K562 (cell line): ENCODE measurements around the gene PHACTR3. TPM values are rescaled to one million over a fixed set of nuclear protein-coding genes. Genes with fewer than 3 reads are reported as not detected.

Source experiments
- ATAC-seq: fragments of 200-7000 bp; cut with Tn5 transposase; 3 replicates; pipeline ENCODE4 v1.9.1; 2020; ENCODE audit warnings: moderate library complexity
- BruUV-seq: library from RNA; stranded (reverse); fragments of 400-500 nt; replicated peaks from 2 replicates; lab custom pipeline; 2021; lab: Mats Ljungman, UMichigan
- CTCF ChIA-PET: fragments of 300-600 bp; formaldehyde crosslinking; extraction: SDS; loops from one replicate; lab custom pipeline; 2021; ENCODE audit warnings: low intra/inter-chr PET ratio; lab: Yijun Ruan, JAX
- POLR2A ChIA-PET: fragments of 300-600, 350-650 bp; sonication (Branson Sonifier 250); formaldehyde crosslinking; extraction: SDS; loops from one replicate; lab custom pipeline; 2021; ENCODE audit warnings: antibody characterized with exemption, inconsistent platforms; lab: Yijun Ruan, JAX
- DNase-seq, 4 experiments: peaks; one replicate each; pipeline versions ENCODE4 v3.0.0 to v3.0.0-alpha.2; 2011 to 2018; ENCODE audit warnings: low spot score in 3 of 4, mixed read lengths in 3 of 4; ENCODE audit errors: extremely low read depth in 1 of 4
- FAIRE-seq: peaks from 2 replicates; lab custom pipeline; 2011; peaks lifted over from hg19 to GRCh38; lab: Jason Lieb, UNC
- H2AFZ ChIP-seq: 2 replicates; pipeline ENCODE4 v1.6.0; 2011; ENCODE audit warnings: low read depth, low read length, control low read depth, inconsistent platforms
- H3K27ac ChIP-seq: fragments of 200-600 bp; 3 replicates; pipeline ENCODE4 v1.8.0; 2011; ENCODE audit warnings: low read depth, mild to moderate bottlenecking, control low read depth, inconsistent platforms, low read length, moderate library complexity, mixed read lengths; ENCODE audit errors: extremely low read depth
- H3K27me3 ChIP-seq, 2 experiments: fragments of 300-600 bp in 1 of 2; 2 replicates in 1 of 2; 3 replicates in 1 of 2; pipeline versions ENCODE4 v1.6.0 to v1.8.0; 2011; ENCODE audit warnings: inconsistent platforms in 2 of 2, low read length in 2 of 2, mild to moderate bottlenecking in 1 of 2, mixed read lengths in 1 of 2, moderate library complexity in 1 of 2; ENCODE audit not compliant: control insufficient read depth in 2 of 2, insufficient read depth in 2 of 2
- H3K36me3 ChIP-seq: fragments of 300-600 bp; 3 replicates; pipeline ENCODE4 v1.8.0; 2011; ENCODE audit warnings: mild to moderate bottlenecking, low read length, inconsistent platforms; ENCODE audit not compliant: control insufficient read depth, insufficient read depth
- H3K4me1 ChIP-seq, 2 experiments: fragments of 200-600 bp in 1 of 2; replicated peaks in 1 of 2; 2 replicates in 1 of 2; 3 replicates in 1 of 2; pipeline versions ENCODE4 v1.5.1 to v1.8.0; 2011; ENCODE audit warnings: inconsistent platforms in 2 of 2, low read length in 2 of 2, mild to moderate bottlenecking in 1 of 2, mixed read lengths in 1 of 2, moderate library complexity in 1 of 2; ENCODE audit not compliant: control insufficient read depth in 2 of 2, insufficient read depth in 2 of 2
- H3K4me2 ChIP-seq: 2 replicates; pipeline ENCODE4 v1.6.1; 2011; ENCODE audit warnings: low read length, control low read depth, inconsistent platforms, mixed read lengths; ENCODE audit not compliant: insufficient read depth
- H3K4me3 ChIP-seq: fragments of 200-600 bp; sonication (generic), shearing (Covaris generic); 2 replicates; pipeline ENCODE4 v1.5.1; 2016; ENCODE audit warnings: control low read depth, inconsistent platforms
- H3K79me2 ChIP-seq: fragments of 200-600 bp; 3 replicates; pipeline ENCODE4 v1.8.0; 2011; ENCODE audit warnings: low read length, inconsistent platforms; ENCODE audit not compliant: control insufficient read depth, insufficient read depth
- H3K9ac ChIP-seq, 2 experiments: 2 replicates each; pipeline versions ENCODE4 v1.6.0 to v1.6.1; 2011; ENCODE audit warnings: low read depth in 2 of 2, low read length in 2 of 2, control low read depth in 1 of 2, inconsistent platforms in 1 of 2, mild to moderate bottlenecking in 1 of 2, mixed read lengths in 1 of 2; ENCODE audit not compliant: insufficient read depth in 1 of 2
- H3K9me1 ChIP-seq: one replicate; pipeline ENCODE4 v1.6.0; 2011; ENCODE audit warnings: inconsistent platforms, mild to moderate bottlenecking, low read length, moderate library complexity; ENCODE audit not compliant: control insufficient read depth, insufficient read depth
- H3K9me3 ChIP-seq: replicated peaks from 2 replicates; pipeline ENCODE4 v1.5.1; 2011; ENCODE audit warnings: low read depth, low read length, inconsistent platforms; ENCODE audit not compliant: control insufficient read depth, insufficient read depth
- H4K20me1 ChIP-seq: replicated peaks from 2 replicates; pipeline ENCODE4 v1.6.1; 2011; ENCODE audit warnings: low read length, inconsistent platforms, mixed read lengths; ENCODE audit not compliant: control insufficient read depth, insufficient read depth
- CBX1 ChIP-seq: sonication (generic); IDR thresholded peaks from 2 replicates; pipeline ENCODE4 v1.6.1; 2016; ENCODE audit warnings: antibody characterized with exemption, low read depth, mild to moderate bottlenecking
- ETV6 ChIP-seq, 3 experiments: fragments of 150-350 bp in 1 of 3; sonication (generic) in 1 of 3; formaldehyde crosslinking in 1 of 3; IDR thresholded peaks; 2 replicates each; pipeline versions ENCODE4 v1.6.1 to v1.8.0; 2014 to 2022; ENCODE audit warnings: borderline replicate concordance in 2 of 3, low read depth in 2 of 3, antibody characterized with exemption in 1 of 3, low read length in 1 of 3, mild to moderate bottlenecking in 1 of 3, missing genetic modification reagents in 1 of 3
- GABPA ChIP-seq: fragments of 200-800 bp; sonication (Bioruptor generic); conservative IDR thresholded peaks from 2 replicates; pipeline ENCODE4 v1.6.1; 2016; ENCODE audit warnings: low read depth, missing genetic modification characterization, missing compliant biosample characterization
- HDAC1 ChIP-seq, 2 experiments: fragments of 450-650 bp; IDR thresholded peaks; 2 replicates each; pipeline ENCODE4 v1.6.1; 2016 to 2017; ENCODE audit warnings: inconsistent platforms in 1 of 2, mild to moderate bottlenecking in 1 of 2, moderate library complexity in 1 of 2
- KLF1 ChIP-seq: fragments of 450-650 bp; IDR thresholded peaks from 2 replicates; pipeline ENCODE4 v1.6.1; 2016; ENCODE audit warnings: missing genetic modification characterization, missing compliant biosample characterization
- MBD2 ChIP-seq: sonication (generic); IDR thresholded peaks from 2 replicates; pipeline ENCODE4 v1.6.1; 2016; ENCODE audit warnings: low read depth, borderline replicate concordance
- NCOA1 ChIP-seq: fragments of 450-650 bp; IDR thresholded peaks from 2 replicates; pipeline ENCODE4 v1.6.1; 2016; ENCODE audit warnings: low read depth
- POLR2A ChIP-seq: fragments of 450-650 bp; conservative IDR thresholded peaks from 2 replicates; pipeline ENCODE4 v1.6.1; 2016
- SMARCA4 ChIP-seq: fragments of 450-650 bp; IDR thresholded peaks from 2 replicates; pipeline ENCODE4 v1.6.1; 2016
- ZBTB17 ChIP-seq: fragments of 450-650 bp; formaldehyde crosslinking; IDR thresholded peaks from 2 replicates; pipeline ENCODE4 v1.4.0; 2020; ENCODE audit warnings: mild to moderate bottlenecking
- ZNF124 ChIP-seq: sonication (generic); formaldehyde crosslinking; IDR thresholded peaks from 2 replicates; pipeline ENCODE4 v1.8.1; 2022; ENCODE audit warnings: missing genetic modification reagents
- ZNF3 ChIP-seq: fragments of 250-450 bp; sonication (Bioruptor Pico); IDR thresholded peaks from 2 replicates; pipeline ENCODE4 v1.5.0; 2021; ENCODE audit warnings: mild to moderate bottlenecking, moderate library complexity
- WGBS: fragments of 100-300 bp; shearing (Covaris generic); methylation state at CpG from one replicate; pipeline ENCODE4 v1.1.6; 2016; ENCODE audit warnings: low coverage, mixed read lengths; ENCODE audit not compliant: insufficient coverage; ENCODE audit errors: missing lambda C conversion rate; 5-methylcytosine and 5-hydroxymethylcytosine counted together
- in situ Hi-C: fragments of 300-500 bp; cut with MboI; formaldehyde crosslinking; loops from 4 replicates; pipeline ENCODE4 v1.15.0; 2018; ENCODE audit warnings: inconsistent platforms, mixed read lengths
- intact Hi-C: fragments of 100-400 bp; cut with micrococcal nuclease; formaldehyde crosslinking; loops from 2 replicates; pipeline ENCODE4 v1.14.2; 2022
- polyA plus RNA-seq, 8 experiments: library from polyadenylated mRNA; depleted of rRNA in 4 of 8; stranded (reverse) in 5 of 8; unstranded in 3 of 8; fragments of >200 nt; fragmentation: Nextera tagmentation in 2 of 8; fragmentation: Illumina TruSeq in 1 of 8; extraction: Ambion mirVana in 2 of 8; extraction: Trizol in 1 of 8; gene quantifications; 2 replicates each; pipeline versions ENCODE4 v1.2.1 to v1.2.3, GENCODE V29; 2011 to 2014; ENCODE audit warnings: inconsistent platforms in 1 of 8, missing spikeins in 1 of 8
- total RNA-seq, 7 experiments: library from RNA; depleted of rRNA in 6 of 7; stranded (reverse); fragments of >200 nt in 6 of 7; fragmentation: Illumina TruSeq in 2 of 7; extraction: Trizol in 2 of 7; gene quantifications; 2 replicates each; pipeline versions ENCODE4 v1.2.1 to v1.2.3, GENCODE V29; 2011 to 2021; ENCODE audit warnings: low replicate concordance in 1 of 7
- TF ChIP-seq, protein P1 (sequence below): sonication (generic); formaldehyde crosslinking; IDR thresholded peaks from 2 replicates; pipeline ENCODE4 v1.8.0; 2023; ENCODE audit warnings: mild to moderate bottlenecking, missing genetic modification reagents
- TF ChIP-seq, protein P2 (sequence below): fragments of 450-650 bp; IDR thresholded peaks from 2 replicates; pipeline ENCODE4 v1.6.1; 2017; ENCODE audit warnings: mild to moderate bottlenecking, moderate library complexity

PHACTR3 gene
- total and polyA plus RNA-seq, 9 of the 15 experiments (the other 6 are each of a cell fraction or from before 2014, with no cell fraction given) = not detected

DNA sequence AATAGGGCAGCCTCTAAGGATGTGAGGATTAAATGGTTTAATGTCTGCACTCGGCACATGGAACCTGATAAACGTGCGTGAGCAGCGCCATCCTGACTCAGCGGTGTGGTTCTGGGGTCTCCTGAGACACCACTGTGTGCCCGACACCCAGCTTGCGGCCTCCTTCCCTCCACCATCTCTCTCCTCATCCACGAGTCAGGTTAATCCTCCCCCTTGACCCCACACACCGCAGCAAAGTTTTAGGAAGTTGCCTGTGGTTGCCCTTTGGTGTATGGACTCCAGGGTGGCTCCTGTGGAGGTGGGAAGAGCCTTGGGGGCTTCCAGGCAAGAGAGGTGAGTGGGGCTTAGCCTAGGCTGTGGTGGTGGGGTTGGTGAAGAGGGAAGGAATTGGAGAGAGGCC lies 68.2 kb downstream of the PHACTR3 start:
- Histone ChIP-seq H3K4me3 (no peak overlapping the region), H3K36me3 (no peaks in the 10 kb centered on the region), H2AFZ (no peak overlapping the region), H3K4me1 (no peaks in the 10 kb centered on the region), H3K9ac (no peak overlapping the region), H4K20me1 (no peaks in the 10 kb centered on the region), H3K4me2 (no peak overlapping the region), H3K27me3 (peaks cover 0 to 13% of the 10 kb centered on the region in 2 experiments; a peak in 3 of 5 replicates), H3K27ac (no peak overlapping the region), H3K9me3 (no peaks in the 10 kb centered on the region), H3K9me1 (no peaks in the 10 kb centered on the region), H3K79me2 (no peaks in the 10 kb centered on the region)
- ATAC-seq (no peak), DNase-seq (no peak), FAIRE-seq (no peak)
- in situ Hi-C loops = no loop called here
- CTCF ChIA-PET = no interaction called here
- intact Hi-C loops = no loop called here
- under 1% methylated on average over 9 of the region's 9 CpGs for WGBS
- no TSS peak for BruUV-seq
- TF ChIP-seq SMARCA4 (no peak), CBX1 (no peak), GABPA (tag) (no peak), KLF1 (tag) (no peak), ZNF124 (CRISPR knock-in tag) (no peak), ZNF3 (CRISPR knock-in tag) (no peak), MBD2 (no peak), POLR2A (no peak), HDAC1 (IDR thresholded peaks at IDR 0.05) (no peak), ETV6 (IDR thresholded peaks at IDR 0.05; ENCODE audit: borderline replicate concordance in 1 of 2, low read depth in 2 of 2, low read length in 1 of 2) (no peak), ETV6 (CRISPR knock-in tag; IDR thresholded peaks at IDR 0.05; ENCODE audit: borderline replicate concordance) (no peak), NCOA1 (no peak), ZBTB17 (CRISPR knock-in tag) (no peak)
- TF ChIP-seq, protein P1, sequence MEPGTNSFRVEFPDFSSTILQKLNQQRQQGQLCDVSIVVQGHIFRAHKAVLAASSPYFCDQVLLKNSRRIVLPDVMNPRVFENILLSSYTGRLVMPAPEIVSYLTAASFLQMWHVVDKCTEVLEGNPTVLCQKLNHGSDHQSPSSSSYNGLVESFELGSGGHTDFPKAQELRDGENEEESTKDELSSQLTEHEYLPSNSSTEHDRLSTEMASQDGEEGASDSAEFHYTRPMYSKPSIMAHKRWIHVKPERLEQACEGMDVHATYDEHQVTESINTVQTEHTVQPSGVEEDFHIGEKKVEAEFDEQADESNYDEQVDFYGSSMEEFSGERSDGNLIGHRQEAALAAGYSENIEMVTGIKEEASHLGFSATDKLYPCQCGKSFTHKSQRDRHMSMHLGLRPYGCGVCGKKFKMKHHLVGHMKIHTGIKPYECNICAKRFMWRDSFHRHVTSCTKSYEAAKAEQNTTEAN (CRISPR knock-in tag) = no peak
- TF ChIP-seq, protein P2, sequence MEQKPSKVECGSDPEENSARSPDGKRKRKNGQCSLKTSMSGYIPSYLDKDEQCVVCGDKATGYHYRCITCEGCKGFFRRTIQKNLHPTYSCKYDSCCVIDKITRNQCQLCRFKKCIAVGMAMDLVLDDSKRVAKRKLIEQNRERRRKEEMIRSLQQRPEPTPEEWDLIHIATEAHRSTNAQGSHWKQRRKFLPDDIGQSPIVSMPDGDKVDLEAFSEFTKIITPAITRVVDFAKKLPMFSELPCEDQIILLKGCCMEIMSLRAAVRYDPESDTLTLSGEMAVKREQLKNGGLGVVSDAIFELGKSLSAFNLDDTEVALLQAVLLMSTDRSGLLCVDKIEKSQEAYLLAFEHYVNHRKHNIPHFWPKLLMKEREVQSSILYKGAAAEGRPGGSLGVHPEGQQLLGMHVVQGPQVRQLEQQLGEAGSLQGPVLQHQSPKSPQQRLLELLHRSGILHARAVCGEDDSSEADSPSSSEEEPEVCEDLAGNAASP = no peak
- POLR2A ChIA-PET = no interaction called here
